ENCODE results near the gene C13orf42.

- TF ChIP-seq POLR2A (IDR thresholded peaks at IDR 0.05), result no peak
- TF ChIP-seq, protein P1, sequence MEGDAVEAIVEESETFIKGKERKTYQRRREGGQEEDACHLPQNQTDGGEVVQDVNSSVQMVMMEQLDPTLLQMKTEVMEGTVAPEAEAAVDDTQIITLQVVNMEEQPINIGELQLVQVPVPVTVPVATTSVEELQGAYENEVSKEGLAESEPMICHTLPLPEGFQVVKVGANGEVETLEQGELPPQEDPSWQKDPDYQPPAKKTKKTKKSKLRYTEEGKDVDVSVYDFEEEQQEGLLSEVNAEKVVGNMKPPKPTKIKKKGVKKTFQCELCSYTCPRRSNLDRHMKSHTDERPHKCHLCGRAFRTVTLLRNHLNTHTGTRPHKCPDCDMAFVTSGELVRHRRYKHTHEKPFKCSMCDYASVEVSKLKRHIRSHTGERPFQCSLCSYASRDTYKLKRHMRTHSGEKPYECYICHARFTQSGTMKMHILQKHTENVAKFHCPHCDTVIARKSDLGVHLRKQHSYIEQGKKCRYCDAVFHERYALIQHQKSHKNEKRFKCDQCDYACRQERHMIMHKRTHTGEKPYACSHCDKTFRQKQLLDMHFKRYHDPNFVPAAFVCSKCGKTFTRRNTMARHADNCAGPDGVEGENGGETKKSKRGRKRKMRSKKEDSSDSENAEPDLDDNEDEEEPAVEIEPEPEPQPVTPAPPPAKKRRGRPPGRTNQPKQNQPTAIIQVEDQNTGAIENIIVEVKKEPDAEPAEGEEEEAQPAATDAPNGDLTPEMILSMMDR (IDR thresholded peaks at IDR 0.05), result no peak
These were observed 36.7 kb upstream of the C13orf42 start for GRCh38 chr13:51147732-51148131.
